ENCODE measurements around the gene NUCKS1.

GRCh38 chr1:205769641-205770365 is 19.8 kb upstream of the NUCKS1 start:
- no peak for TF ChIP-seq CTCF (conservative IDR thresholded peaks at IDR 0.05)
- TF ChIP-seq EZH2 (IDR thresholded peaks at IDR 0.05; ENCODE audit: low read depth) = no peak

Data from PC-9 (cell line).